ENCODE results near the gene NPEPPS. TPM values are rescaled to one million over a fixed set of nuclear protein-coding genes. Genes with fewer than 3 reads are reported as not detected.

The NPEPPS gene
- total and polyA plus RNA-seq, 2 experiments from 2014 or later: 97.6 to 104 TPM

- H3K79me2 ChIP-seq: peaks cover 55% of the 10 kb centered on the region
- no peak for TF ChIP-seq EZH2phosphoT487 (IDR thresholded peaks at IDR 0.05; ENCODE audit: low read depth, severe bottlenecking, unreplicated experiment)
- TF ChIP-seq, protein P1, sequence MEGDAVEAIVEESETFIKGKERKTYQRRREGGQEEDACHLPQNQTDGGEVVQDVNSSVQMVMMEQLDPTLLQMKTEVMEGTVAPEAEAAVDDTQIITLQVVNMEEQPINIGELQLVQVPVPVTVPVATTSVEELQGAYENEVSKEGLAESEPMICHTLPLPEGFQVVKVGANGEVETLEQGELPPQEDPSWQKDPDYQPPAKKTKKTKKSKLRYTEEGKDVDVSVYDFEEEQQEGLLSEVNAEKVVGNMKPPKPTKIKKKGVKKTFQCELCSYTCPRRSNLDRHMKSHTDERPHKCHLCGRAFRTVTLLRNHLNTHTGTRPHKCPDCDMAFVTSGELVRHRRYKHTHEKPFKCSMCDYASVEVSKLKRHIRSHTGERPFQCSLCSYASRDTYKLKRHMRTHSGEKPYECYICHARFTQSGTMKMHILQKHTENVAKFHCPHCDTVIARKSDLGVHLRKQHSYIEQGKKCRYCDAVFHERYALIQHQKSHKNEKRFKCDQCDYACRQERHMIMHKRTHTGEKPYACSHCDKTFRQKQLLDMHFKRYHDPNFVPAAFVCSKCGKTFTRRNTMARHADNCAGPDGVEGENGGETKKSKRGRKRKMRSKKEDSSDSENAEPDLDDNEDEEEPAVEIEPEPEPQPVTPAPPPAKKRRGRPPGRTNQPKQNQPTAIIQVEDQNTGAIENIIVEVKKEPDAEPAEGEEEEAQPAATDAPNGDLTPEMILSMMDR (IDR thresholded peaks at IDR 0.05; ENCODE audit: poor library complexity): no peak
- H3K9me3 ChIP-seq (ENCODE audit: low read depth): no peaks in the 10 kb centered on the region
- H3K27ac ChIP-seq: peak overlapping the region; percentile 86
- H3K4me3 ChIP-seq: peak overlapping the region; percentile 45
- H3K9me2 ChIP-seq (replicated peaks; ENCODE audit: insufficient read depth): no peaks in the 10 kb centered on the region
- peak; percentile 98 for DNase-seq (ENCODE audit: low spot score)
- peak overlapping the region; percentile 84 for H3K4me2 ChIP-seq
- 4% methylated on average over 13 of the region's 39 CpGs for WGBS (ENCODE audit: low lambda C conversion rate, missing lambda C conversion rate)
- H2AFZ ChIP-seq: no peak overlapping the region
- peaks cover 29% of the 10 kb centered on the region for H4K20me1 ChIP-seq (ENCODE audit: insufficient read depth, poor library complexity, severe bottlenecking)
- H3K36me3 ChIP-seq (replicated peaks; ENCODE audit: insufficient read depth, low read depth): peaks cover 5% of the 10 kb centered on the region
- no peaks in the 10 kb centered on the region for H3K27me3 ChIP-seq
- H3K4me1 ChIP-seq (ENCODE audit: insufficient read depth): peaks cover 19% of the 10 kb centered on the region
Measured at GRCh38 chr17:47650525-47651522, 119.9 kb downstream of the NPEPPS start.

- Histone ChIP-seq H3K79me2 (peaks cover 64% of the 10 kb centered on the region), H3K9me2 (replicated peaks; ENCODE audit: insufficient read depth) (no peaks in the 10 kb centered on the region), H3K27me3 (no peaks in the 10 kb centered on the region), H3K4me3 (no peak overlapping the region), H2AFZ (no peak overlapping the region), H3K9me3 (ENCODE audit: low read depth) (no peaks in the 10 kb centered on the region), H3K4me1 (ENCODE audit: insufficient read depth) (peaks cover 19% of the 10 kb centered on the region), H3K36me3 (replicated peaks; ENCODE audit: insufficient read depth, low read depth) (peaks cover 5% of the 10 kb centered on the region), H3K4me2 (peak overlapping the region; percentile 84), H4K20me1 (ENCODE audit: insufficient read depth, poor library complexity, severe bottlenecking) (peaks cover 36% of the 10 kb centered on the region), H3K27ac (no peak overlapping the region)
- TF ChIP-seq, protein P1 (IDR thresholded peaks at IDR 0.05; ENCODE audit: poor library complexity): no peak
- TF ChIP-seq EZH2 (IDR thresholded peaks at IDR 0.05; ENCODE audit: borderline replicate concordance) (no peak), EZH2phosphoT487 (IDR thresholded peaks at IDR 0.05; ENCODE audit: low read depth, severe bottlenecking, unreplicated experiment) (no peak)
- WGBS (ENCODE audit: low lambda C conversion rate, missing lambda C conversion rate): 56% methylated on average over 2 of the region's 2 CpGs
- no peak for DNase-seq (ENCODE audit: low spot score)
Measured at GRCh38 chr17:47651704-47652103, 120.8 kb downstream of the NPEPPS start.

GRCh38 chr17:47652570-47652969 is 121.7 kb downstream of the NPEPPS start:
- Histone ChIP-seq H3K79me2 (peaks cover 73% of the 10 kb centered on the region), H3K4me2 (no peak overlapping the region), H3K4me3 (no peak overlapping the region), H3K27me3 (no peaks in the 10 kb centered on the region), H3K9me3 (ENCODE audit: low read depth) (no peaks in the 10 kb centered on the region), H3K36me3 (replicated peaks; ENCODE audit: insufficient read depth, low read depth) (peaks cover 5% of the 10 kb centered on the region), H3K9me2 (replicated peaks; ENCODE audit: insufficient read depth) (no peaks in the 10 kb centered on the region), H3K27ac (no peak overlapping the region), H4K20me1 (ENCODE audit: insufficient read depth, poor library complexity, severe bottlenecking) (peaks cover 42% of the 10 kb centered on the region), H3K4me1 (ENCODE audit: insufficient read depth) (peaks cover 19% of the 10 kb centered on the region), H2AFZ (no peak overlapping the region)
- no peak for TF ChIP-seq EZH2phosphoT487 (IDR thresholded peaks at IDR 0.05; ENCODE audit: low read depth, severe bottlenecking, unreplicated experiment)
- TF ChIP-seq EZH2 (IDR thresholded peaks at IDR 0.05; ENCODE audit: borderline replicate concordance): no peak
- TF ChIP-seq, protein P1 (IDR thresholded peaks at IDR 0.05; ENCODE audit: poor library complexity): no peak
- 90% methylated on average over 6 of the region's 6 CpGs for WGBS (ENCODE audit: low lambda C conversion rate, missing lambda C conversion rate)
- DNase-seq (ENCODE audit: low spot score): no peak
